GM18508 (cell line): Measurements from ENCODE around the gene SBK1.

Source experiments
- ATAC-seq: cut with Tn5 transposase; IDR thresholded peaks from one replicate; pipeline ENCODE4 v1.9.1; 2021; ENCODE audit warnings: moderate number of reproducible peaks; ENCODE audit not compliant: insufficient read depth, unreplicated experiment

The SBK1 gene

DNA sequence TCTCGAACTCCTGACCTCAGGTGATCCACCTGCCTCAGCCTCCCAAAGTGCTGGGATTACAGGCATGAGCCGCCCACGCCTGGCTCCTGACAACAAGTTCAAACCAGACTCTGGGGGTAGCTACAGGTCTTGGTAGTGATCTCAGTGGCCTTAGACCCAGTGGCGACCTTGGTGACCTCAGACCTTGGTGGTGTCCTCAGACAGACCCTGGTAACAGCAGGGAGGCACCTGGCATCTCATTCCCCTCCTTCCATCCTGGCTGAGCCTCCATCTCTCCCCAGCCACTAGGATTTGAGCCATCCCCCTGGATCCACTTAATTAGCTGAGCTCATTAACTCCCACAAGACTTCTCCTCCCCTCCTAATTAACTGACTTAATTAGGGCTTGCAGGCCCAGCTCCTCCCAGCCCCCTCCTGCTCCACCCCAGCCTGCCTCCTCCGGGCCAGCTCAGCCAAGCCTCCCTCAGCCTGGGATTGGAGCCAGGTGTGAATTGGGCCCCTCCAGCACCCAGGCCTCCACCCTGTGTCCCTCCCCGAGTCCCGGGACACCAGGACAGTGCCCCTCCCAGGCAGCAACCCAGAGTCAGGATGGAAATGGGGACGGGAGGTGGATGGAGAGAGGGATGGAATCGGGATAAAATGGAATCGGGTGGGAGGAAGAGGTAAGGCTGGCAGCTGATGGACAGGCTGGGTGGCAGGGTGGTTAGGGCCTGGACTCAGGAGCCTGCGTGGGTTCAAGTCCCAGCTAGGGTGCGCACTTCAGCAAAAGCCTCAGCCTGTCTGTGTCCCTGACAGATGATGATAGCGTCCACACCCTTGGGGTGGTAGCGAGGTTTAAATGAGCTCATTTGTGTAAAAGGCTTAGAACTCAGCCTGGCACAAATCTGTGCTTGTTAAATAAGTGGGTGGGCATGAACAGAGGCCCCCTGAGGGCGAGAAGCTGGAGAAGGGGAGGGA lies 11.2 kb upstream of the SBK1 start:
- ATAC-seq = no peak

DNA sequence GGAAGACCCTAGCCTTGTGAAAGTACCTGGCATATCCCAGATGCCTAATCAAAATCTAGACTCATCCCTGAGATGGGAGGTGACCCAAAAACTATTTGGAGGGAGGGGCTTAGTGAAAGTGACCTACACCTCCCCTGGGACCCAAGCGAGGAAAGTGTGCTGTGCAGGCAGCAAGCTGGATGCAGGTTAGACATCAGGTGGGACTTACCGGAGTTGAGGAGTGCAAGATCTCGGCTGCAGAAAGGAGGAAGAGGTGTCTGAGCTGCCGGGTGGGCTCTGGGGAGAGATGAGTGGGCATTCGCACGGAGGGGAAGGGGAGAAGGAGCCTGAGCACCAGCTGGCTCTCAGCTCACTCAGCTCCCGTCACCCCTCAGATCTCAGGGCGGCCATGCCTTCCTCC lies 10.3 kb upstream of the SBK1 start:
- no peak for ATAC-seq

DNA sequence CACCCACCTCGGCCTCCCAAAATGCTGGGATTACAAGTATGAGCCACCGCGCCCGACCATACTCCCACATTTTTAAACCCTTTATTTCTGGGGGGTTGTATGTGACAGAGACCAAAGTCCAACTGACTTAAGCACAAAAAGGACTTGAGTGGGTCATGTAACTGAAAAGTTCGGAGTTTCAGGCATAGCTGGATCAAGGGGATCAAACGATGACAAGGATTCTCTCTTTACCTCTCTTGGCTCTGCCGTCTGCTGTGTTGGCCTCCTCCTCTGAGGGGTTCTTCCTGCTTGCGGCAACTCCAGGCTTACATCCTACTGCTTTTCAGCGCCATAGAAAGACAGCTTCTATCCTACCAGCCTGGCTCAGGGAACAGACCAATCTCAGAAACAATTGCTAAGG lies 9.2 kb upstream of the SBK1 start:
- no peak for ATAC-seq

DNA sequence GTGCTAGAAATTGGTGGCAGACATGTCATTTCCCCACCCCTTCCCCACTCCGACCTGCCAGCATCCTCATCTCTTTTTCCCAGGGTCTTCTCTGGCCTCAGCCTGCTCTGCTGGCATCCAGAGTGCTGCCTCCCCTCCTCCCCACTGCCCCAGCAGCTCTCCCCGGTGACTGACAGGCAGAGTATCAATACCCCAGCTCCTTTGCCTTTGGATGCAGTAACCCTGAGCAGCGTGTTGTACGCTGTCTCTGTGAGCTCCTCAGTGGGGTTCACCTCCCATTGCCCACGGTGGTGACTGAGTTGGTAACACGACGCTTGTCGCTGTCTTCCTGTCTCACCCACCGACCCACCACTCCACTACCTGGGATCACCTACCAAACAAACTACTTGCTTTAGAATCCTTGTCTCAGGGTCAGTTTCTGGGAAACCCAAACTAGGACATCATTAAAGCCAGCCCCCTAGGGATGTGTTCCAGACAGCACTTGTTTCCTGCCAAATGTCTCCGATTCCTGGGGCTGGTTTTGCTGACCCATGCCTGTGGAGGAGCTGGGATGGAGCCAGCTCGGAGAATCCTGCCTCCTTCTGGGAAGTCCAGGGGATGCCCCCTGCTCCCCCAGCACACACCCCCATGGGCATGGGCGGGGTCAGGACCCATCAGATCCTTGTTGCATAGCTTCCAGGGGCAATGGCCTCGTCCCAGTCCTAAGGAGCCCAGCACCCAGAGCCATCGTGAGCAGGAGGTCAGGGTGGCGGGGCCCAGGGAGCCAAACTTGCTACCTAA lies 8.3 kb upstream of the SBK1 start:
- no peak for ATAC-seq

DNA sequence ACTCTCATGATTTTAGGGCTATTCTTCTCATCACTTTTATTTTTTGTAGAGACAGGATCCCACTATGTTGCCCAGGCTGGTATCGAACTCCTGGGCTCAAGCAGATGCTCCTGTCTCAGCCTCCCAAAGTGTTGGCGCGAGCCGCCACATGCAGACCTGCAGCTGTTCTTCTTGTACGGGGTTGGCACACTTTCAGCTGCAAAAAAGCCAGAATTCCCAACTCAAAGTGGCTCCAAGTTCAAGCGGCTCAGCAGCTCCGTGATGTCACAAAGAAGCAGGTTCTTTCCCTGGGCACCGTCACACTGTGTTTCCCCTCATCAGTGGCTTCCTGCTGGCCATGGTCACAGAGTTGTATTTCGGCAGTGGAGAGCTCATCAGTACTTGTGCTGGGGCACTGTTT lies 6.7 kb upstream of the SBK1 start:
- ATAC-seq = no peak

DNA sequence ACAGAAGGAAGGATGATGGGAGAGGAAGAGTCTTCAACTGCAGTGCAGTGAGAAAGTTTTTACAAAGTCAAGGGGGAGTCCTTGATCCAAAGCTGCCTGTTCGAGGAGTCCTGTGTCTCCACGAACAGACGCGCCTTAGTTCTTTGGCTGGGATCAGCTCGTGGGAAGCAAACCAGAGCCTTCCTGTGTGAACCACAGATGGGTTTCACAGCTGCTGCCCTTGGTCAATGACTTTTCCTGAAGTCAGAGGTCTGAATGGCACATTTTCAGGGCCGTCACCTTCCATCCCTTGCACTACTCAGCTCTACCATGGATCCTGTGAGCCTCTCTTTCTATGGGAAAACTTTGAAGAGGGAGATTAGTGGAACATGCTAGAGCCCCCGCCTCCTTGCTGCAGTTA lies 4.2 kb upstream of the SBK1 start:
- no peak for ATAC-seq

DNA sequence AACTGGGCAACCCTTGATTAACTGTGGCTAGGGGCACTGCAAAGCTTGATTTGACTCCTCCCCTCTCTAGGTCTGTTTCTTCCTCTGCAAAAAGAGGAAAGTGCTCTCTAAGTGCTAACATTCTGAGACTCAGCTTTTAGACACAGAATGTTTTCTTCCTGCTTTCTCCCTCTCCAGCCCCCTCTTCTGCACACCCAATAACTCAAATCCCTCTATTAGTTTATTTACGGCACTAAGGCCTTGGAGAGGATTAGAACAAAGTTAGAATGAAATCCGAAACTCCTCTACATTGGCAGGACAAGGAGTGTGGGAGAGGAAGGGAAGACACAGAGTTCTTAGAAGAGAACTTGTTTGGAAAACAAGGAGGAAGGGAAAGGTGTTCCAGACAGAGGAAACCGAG lies 3.3 kb upstream of the SBK1 start:
- no peak for ATAC-seq

DNA sequence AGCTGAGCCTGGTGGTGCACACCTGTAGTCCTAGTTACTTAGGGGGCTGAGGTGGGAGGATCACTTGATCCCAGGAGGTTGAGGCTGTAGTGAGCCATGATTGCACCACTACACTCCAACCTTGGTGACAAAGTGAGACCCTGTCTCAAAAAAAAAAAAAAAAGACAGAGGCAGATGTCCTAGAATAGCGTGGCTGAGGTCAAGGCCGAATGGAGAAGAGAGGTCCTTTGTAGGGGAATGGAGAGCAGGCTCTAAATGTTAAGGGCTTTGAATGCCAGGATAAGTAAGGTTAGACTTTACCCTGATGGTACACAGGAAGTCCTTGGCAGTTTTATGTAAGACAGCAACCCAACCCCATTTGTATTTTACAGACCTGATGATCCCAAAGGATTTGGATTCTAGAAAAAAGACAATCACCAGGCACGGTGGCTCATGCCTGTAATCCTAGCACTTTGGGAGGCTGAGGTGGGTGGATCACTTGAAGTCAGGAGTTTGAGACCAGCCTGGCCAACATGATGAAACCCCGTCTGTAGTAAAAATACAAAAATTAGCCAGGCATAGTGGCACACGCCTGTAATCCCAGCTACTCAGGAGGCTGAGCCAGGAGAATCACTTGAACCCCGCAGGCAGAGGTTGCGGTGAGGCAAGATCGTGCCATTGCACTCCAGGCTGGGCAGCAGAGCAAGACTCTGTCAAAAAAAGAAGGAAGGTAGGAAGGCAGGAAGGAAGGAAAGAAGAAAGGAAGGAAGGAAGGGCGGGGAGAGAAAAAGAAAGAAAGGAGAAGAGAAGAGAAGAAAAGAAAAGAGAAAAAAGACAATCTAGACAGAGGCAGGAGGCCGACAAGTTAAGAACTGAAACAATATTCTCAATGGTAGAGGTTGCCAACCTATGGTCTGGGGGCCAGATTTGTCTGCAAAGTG lies 2.1 kb upstream of the SBK1 start:
- ATAC-seq = no peak

DNA sequence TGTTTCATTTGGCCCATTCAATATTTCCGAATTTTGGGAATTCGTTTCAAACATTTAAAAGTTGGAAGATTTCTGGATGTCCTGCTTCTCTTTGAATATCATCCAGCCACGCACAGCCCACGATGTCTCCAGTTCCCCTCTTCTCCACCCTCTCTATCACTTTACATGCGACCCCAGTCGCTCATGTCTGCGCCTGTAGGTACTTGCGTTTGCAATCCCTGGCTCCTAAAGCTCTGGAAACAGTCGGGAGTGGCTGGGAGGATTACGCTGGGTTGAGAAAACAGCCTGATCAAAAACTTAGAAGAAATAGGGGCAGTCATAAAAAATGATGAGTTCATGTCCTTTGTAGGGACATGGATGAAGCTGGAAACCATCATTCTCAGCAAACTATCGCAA lies 1.5 kb upstream of the SBK1 start:
- no peak for ATAC-seq

DNA sequence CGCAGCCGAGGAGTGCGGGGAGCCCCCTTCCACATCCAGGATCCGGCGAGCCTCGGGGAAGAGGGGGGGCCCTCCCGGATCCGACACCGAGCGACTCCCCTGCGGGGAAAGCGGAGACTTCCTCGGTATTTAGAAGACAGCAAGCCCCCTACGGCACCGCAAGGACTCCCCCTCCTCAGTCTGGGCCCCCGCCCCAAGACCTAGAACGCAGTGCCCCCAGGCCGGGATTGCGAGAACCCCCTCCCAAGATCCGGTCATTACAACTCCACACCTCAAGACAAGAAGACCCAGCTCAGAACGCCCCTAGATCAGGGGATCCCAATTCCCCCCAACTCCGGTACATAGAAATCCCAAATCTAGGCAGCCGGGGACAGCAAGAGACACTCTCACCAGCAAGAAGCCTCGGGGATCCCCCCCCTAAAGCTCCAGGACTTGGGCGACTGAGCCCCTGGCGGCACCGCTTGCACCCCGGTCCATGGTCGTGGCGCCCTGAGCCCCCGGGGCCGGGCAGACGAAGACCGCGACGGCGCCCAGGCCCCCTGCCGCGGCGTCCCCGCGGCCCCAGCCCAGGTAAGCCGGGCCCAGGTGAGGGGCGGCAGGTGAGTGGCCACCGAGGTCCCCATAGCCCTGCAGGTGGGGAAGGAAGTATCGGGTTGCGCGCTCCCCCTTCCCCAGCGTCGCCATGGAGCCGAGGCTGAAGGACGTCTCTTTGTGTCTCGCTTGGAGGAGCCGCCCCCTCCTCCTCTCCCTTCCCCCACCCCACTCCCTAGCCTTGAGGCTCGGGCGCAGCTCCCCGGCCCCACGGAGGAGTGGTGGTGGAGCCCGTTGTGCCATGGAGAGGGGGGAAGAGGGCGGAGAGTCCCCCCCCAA lies 641 bp downstream of the SBK1 start:
- ATAC-seq = no peak

DNA sequence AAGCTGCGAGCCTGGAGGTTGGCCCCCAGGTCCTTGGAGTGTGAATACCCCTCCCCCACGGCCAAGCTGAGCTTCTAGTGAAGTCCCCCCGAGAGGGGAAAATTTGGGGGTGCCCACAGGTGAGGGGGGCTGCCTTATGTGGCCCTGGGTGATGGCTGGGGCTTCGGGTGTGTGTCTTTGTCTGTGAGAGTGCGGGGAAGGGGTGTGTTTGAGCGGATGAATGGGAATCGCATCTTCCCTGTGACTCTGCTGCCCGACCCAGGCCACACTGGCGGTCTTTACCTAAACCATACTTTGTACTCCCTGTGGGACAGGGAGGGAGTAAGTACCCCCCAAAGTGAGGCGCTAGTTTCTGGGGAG lies 1.3 kb downstream of the SBK1 start:
- ATAC-seq = no peak

DNA sequence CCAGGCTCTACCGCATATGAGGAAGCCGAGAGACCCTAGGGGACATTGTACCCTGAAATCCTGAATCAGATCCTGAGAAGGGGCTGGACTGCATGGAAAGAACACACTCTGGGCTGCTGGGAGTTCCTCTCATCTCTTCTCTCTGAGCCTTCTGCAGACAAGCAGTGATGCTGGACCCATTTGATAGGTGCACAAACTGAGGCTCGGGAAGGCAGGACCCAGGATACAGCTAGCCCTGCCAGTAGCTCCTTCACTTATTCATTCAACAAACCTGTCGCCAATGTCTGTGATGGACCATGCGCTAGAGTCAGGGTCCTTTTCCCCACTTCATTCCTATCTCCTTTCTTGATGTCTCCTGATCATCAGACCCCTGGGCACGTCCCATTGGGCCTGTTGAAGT lies 1.9 kb downstream of the SBK1 start:
- no peak for ATAC-seq

DNA sequence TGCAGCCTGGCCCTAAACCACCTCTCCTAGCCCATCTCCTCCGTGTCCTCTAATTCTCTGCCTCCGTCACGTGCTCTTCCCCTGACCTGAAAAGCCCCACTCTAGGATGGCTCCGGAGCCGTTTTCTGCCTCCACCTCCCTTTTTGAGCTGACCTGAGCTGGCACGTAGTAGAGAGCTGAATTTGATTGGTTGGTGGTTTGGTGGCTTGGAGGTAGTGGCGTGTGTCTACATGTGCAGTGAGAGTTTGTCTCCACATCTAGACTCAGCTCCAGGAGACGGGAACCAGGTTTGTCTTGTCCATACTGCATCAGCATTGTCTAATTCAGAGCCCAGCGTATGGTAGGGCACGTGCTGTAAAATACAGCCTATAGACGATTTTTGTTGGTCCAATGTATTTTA lies 3.0 kb downstream of the SBK1 start:
- ATAC-seq = no peak

DNA sequence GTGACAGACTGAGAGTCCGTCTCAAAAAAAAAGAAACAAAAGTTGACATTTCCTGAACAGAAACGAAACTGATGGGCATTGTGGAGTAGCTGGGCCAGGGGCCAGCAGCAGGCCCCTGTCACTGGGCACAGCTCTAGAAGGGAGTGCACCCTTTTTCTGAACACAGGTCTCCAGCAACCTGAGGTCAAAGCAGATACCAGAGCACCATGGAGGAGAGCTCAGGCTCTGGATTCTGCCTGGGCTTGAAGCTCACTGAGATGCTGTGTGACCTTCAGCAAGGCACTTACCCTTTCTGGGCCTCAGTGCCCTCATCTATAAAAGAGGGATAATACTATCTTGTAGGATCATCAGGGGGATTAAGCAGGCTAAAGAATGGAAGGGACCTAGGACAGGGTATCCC lies 5.0 kb downstream of the SBK1 start:
- ATAC-seq = no peak

DNA sequence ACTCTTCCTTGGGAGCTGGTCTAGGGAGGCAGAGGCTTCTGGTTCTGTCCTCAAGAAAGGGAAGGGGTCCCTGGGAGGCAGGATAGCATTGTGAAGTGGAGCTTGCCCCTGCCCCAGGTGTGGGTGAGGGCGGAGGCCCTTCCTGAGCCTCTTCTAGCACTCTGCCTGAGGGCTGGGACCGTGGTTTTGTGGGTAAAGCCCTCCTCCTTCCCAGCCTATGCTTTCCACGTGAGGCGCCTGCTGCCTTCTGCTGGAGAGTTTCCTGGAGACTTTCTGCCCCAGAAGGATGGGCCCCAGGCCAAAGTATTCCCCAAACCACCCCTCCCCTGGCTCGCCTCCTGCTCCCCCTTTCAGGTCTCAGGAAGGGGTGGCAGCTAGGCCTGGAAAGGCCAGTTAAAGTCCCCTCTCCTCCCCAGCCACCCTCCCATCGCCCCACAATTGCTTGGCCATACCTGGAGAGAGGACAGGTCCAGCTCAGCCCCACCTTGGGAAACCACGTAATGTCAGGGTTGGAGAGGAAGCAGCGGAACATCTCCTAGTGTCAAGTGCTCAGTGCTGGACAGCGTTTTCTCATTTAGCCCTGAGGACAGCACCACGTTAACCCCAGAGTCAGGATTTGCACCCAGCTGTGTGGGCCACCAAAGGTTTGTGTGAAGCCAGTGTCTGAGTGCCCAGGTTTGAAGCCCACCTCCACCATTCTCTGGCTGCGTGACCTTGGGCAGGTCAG lies 5.6 kb downstream of the SBK1 start:
- ATAC-seq = no peak

DNA sequence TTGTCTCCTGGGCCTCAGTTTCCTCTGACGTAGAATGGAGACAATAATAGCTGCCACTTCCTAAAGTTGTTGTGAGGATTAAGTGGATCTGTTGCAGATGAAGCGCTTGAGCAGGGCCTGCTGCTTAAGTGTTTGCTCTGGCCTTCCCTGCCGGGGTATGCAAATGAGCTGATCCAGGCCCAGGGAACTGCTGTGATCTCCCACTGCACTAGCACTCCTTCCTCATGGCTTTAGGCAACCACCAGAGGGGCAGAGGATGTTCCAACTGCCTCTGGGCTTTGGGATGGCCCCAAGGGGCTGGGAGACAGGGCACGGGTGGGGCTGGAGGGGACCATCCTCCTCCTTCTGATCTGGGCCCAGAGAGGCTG lies 6.2 kb downstream of the SBK1 start:
- ATAC-seq = no peak

DNA sequence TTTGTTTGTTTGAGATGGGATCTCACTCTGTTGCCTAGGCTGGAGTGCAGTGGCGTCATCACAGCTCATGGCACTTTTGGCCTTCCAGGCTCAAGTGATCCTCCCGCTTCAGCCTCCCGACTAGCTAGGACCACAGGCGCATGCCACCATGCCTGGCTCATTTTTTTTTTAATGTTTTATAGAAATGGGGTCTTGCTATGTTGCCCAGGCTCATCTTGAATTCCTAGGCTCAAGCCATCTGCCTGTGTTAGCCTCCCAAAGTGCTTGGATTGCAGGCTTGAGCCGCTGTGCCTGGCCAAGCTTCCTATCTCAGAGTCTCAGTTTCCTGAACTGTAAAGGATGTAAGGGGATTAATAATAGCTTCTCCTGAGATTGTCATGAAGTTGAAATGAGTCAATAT lies 8.0 kb downstream of the SBK1 start:
- no peak for ATAC-seq

DNA sequence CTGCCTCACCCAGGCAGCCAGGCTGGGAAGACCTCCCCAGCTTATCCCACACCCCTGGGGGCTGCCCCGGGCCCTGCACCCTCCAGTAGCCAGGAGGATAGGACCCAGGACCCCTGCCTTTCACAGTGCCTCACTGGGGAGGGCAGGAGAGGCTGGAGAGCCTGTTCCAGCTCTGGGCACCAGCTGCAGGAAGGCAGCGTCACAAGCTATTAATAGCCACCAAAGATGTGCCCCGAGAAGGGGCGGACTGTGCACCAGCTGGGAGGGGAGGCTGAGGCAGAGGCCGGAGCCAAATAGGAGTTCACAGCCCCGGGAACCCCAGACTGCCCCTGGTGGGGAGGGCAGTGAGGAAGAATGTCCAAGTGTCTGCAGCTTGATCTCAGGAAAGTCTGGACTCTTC lies 8.8 kb downstream of the SBK1 start:
- ATAC-seq = no peak

DNA sequence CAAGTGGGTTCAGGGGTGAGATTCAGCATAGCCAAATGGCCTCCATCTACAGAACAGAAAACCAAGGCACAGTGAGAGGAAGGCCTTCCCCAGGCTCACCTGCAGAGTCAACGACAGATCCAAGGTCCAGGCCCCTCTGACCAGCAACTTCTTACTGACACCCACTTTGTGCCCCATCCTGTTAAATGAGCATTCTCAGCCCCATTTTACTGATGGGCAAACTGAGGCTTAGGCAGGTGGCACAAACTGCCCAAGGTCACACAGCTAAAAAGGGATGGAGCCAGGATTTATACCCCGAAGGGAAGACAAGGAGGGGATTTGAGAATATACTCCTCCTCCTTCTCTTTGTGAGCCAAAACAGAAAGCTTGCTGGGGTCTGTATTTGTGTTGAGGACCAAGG lies 9.3 kb downstream of the SBK1 start:
- no peak for ATAC-seq
